HCT116 (cell line): ENCODE results near the gene DNM3. TPM values are rescaled to one million over a fixed set of nuclear protein-coding genes. Genes with fewer than 3 reads are reported as not detected.

Source experiments
- ATAC-seq: fragments of 200-7000 bp; cut with Tn5 transposase; 2 replicates; pipeline ENCODE4 v1.9.1; 2020; ENCODE audit warnings: mild to moderate bottlenecking, moderate library complexity
- BruUV-seq: library from RNA; stranded (reverse); fragments of 400-500 nt; replicated peaks from 2 replicates; lab custom pipeline; 2021; lab: Mats Ljungman, UMichigan
- CTCF ChIA-PET: fragments of 300-600 bp; sonication (Branson Sonifier 250); formaldehyde crosslinking; loops from one replicate; lab custom pipeline; 2021; ENCODE audit warnings: antibody characterized with exemption; lab: Charles Lee
- POLR2A ChIA-PET: fragments of 300-600, 350-600 bp; sonication (Branson Sonifier 250); formaldehyde crosslinking; loops from one replicate; lab custom pipeline; 2021; ENCODE audit warnings: antibody characterized with exemption; lab: Charles Lee
- RAD21 ChIA-PET, 2 experiments: fragments of 300-600 bp; sonication (Branson Sonifier 250); formaldehyde crosslinking; loops; one replicate each; lab custom pipeline; 2023; ENCODE audit warnings: low total read pairs in 2 of 2; ENCODE audit not compliant: uncharacterized antibody in 2 of 2, unreplicated experiment in 2 of 2, low non-redundant PET in 1 of 2; lab: Charles Lee
- DNase-seq: peaks from one replicate; pipeline ENCODE4 v3.0.0-alpha.2; 2010; ENCODE audit warnings: low read depth, low spot score
- H2AFZ ChIP-seq: fragments of 200-600 bp; shearing (Covaris generic), sonication (generic); 2 replicates; pipeline ENCODE4 v1.6.1; 2017; ENCODE audit warnings: low read depth, mixed run types, mixed read lengths, antibody characterized with exemption, low read length; ENCODE audit not compliant: poor library complexity, severe bottlenecking
- H3K27ac ChIP-seq: 2 replicates; pipeline ENCODE4 v1.5.1; 2012; ENCODE audit warnings: low read depth, low read length
- H3K27me3 ChIP-seq: fragments of 200-600 bp; sonication (generic); 2 replicates; pipeline ENCODE4 v1.6.1; 2016; ENCODE audit warnings: mixed run types, low read length, mixed read lengths; ENCODE audit not compliant: insufficient read depth
- H3K36me3 ChIP-seq, 2 experiments: fragments of 200-500 bp in 1 of 2; fragments of 200-600 bp in 1 of 2; sonication (Bioruptor generic) in 1 of 2; sonication (generic) in 1 of 2; 2 replicates each; pipeline versions ENCODE4 v1.5.1 to v1.6.1; 2014 to 2016; ENCODE audit warnings: low read length in 2 of 2, inconsistent platforms in 1 of 2, mixed read lengths in 1 of 2, mixed run types in 1 of 2; ENCODE audit not compliant: insufficient read depth in 2 of 2, control insufficient read depth in 1 of 2
- H3K4me1 ChIP-seq, 2 experiments: fragments of 200-600 bp in 1 of 2; sonication (generic) in 1 of 2; 2 replicates each; pipeline versions ENCODE4 v1.5.1 to v1.6.1; 2012 to 2017; ENCODE audit warnings: low read length in 2 of 2, inconsistent platforms in 1 of 2, mild to moderate bottlenecking in 1 of 2, mixed read lengths in 1 of 2, mixed run types in 1 of 2, moderate library complexity in 1 of 2; ENCODE audit not compliant: insufficient read depth in 2 of 2, control insufficient read depth in 1 of 2
- H3K4me2 ChIP-seq: fragments of 200-600 bp; sonication (generic); 2 replicates; pipeline ENCODE4 v1.6.1; 2017; ENCODE audit warnings: mixed run types, low read length, mixed read lengths
- H3K4me3 ChIP-seq, 2 experiments: fragments of 200-600 bp in 1 of 2; sonication (generic) in 1 of 2; replicated peaks in 1 of 2; 2 replicates each; pipeline ENCODE4 v1.5.1; 2011 to 2016; ENCODE audit warnings: low read length in 2 of 2, control low read depth in 1 of 2, low read depth in 1 of 2, mild to moderate bottlenecking in 1 of 2, mixed read lengths in 1 of 2, mixed run types in 1 of 2
- H3K79me2 ChIP-seq: fragments of 200-600 bp; sonication (generic); 2 replicates; pipeline ENCODE4 v1.6.1; 2017; ENCODE audit warnings: mild to moderate bottlenecking, mixed run types, low read length, moderate library complexity, mixed read lengths; ENCODE audit not compliant: insufficient read depth
- H3K9ac ChIP-seq: fragments of 200-600 bp; sonication (generic); 2 replicates; pipeline ENCODE4 v1.6.1; 2016; ENCODE audit warnings: low read length, mixed read lengths
- H3K9me2 ChIP-seq: fragments of 200-600 bp; sonication (generic), shearing (Covaris generic); 2 replicates; pipeline ENCODE4 v1.6.1; 2017; ENCODE audit warnings: mixed run types, mild to moderate bottlenecking, moderate library complexity; ENCODE audit not compliant: insufficient read depth
- H3K9me3 ChIP-seq, 2 experiments: fragments of 200-500 bp in 1 of 2; fragments of 200-600 bp in 1 of 2; sonication (Bioruptor generic) in 1 of 2; sonication (generic) in 1 of 2; 2 replicates each; pipeline ENCODE4 v1.6.1; 2014 to 2017; ENCODE audit warnings: low read length in 2 of 2, mixed read lengths in 2 of 2, inconsistent platforms in 1 of 2, low read depth in 1 of 2, mild to moderate bottlenecking in 1 of 2, mixed run types in 1 of 2, moderate library complexity in 1 of 2; ENCODE audit not compliant: control insufficient read depth in 1 of 2, insufficient read depth in 1 of 2
- H4K20me1 ChIP-seq: fragments of 200-600 bp; sonication (generic), shearing (Covaris generic); 2 replicates; pipeline ENCODE4 v1.6.1; 2017; ENCODE audit warnings: mixed run types, mild to moderate bottlenecking, moderate library complexity; ENCODE audit not compliant: insufficient read depth
- CBX3 ChIP-seq: IDR thresholded peaks from 2 replicates; pipeline ENCODE4 v1.6.1; 2012; ENCODE audit warnings: low read depth
- CEBPB ChIP-seq: IDR thresholded peaks from 2 replicates; pipeline ENCODE4 v1.6.1; 2012; ENCODE audit warnings: low read depth
- EGR1 ChIP-seq: IDR thresholded peaks from 2 replicates; pipeline ENCODE4 v1.6.1; 2012; ENCODE audit warnings: low read depth
- EZH2 ChIP-seq: fragments of 200-600 bp; sonication (generic); IDR thresholded peaks from 2 replicates; pipeline ENCODE4 v1.6.1; 2017; ENCODE audit warnings: antibody characterized with exemption, mixed run types
- FOSL1 ChIP-seq: IDR thresholded peaks from 2 replicates; pipeline ENCODE4 v1.6.1; 2012; ENCODE audit warnings: low read depth
- JUND ChIP-seq: IDR thresholded peaks from 2 replicates; pipeline ENCODE4 v1.6.1; 2012
- POLR2A ChIP-seq: IDR thresholded peaks from 2 replicates; pipeline ENCODE4 v1.7.0; 2011; ENCODE audit warnings: borderline replicate concordance; ENCODE audit not compliant: insufficient read depth, insufficient read length; ENCODE audit errors: extremely low read depth
- POLR2AphosphoS5 ChIP-seq: IDR thresholded peaks from 2 replicates; pipeline ENCODE4 v1.6.1; 2011; ENCODE audit warnings: mild to moderate bottlenecking, low read depth, low read length, moderate library complexity
- RAD21 ChIP-seq: IDR thresholded peaks from 2 replicates; pipeline ENCODE4 v1.6.1; 2012; ENCODE audit warnings: low read depth, mild to moderate bottlenecking
- SRF ChIP-seq: IDR thresholded peaks from 2 replicates; pipeline ENCODE4 v1.6.1; 2012; ENCODE audit warnings: low read depth
- TCF7L2 ChIP-seq: IDR thresholded peaks from 2 replicates; pipeline ENCODE4 v1.7.0; 2011; ENCODE audit warnings: borderline replicate concordance, inconsistent platforms; ENCODE audit not compliant: insufficient read depth, insufficient read length; ENCODE audit errors: extremely low read depth
- YY1 ChIP-seq: IDR thresholded peaks from 2 replicates; pipeline ENCODE4 v1.6.1; 2011; ENCODE audit warnings: low read length, low read depth, moderate library complexity, mild to moderate bottlenecking; ENCODE audit not compliant: insufficient replicate concordance; ENCODE audit errors: extremely low read depth
- ZFX ChIP-seq: fragments of 450-650 bp; IDR thresholded peaks from 2 replicates; pipeline ENCODE4 v1.6.1; 2017
- intact Hi-C: fragments of 100-400 bp; cut with micrococcal nuclease; formaldehyde crosslinking; loops from 2 replicates; pipeline ENCODE4 v1.10.0; 2022
- total RNA-seq: library from RNA; stranded (reverse); gene quantifications from one replicate; pipeline ENCODE4 v1.2.1, GENCODE V29; 2021; ENCODE audit not compliant: unreplicated experiment
- TF ChIP-seq, protein P1 (sequence below): IDR thresholded peaks from 2 replicates; pipeline ENCODE4 v1.6.1; 2012
- TF ChIP-seq, protein P2 (sequence below): IDR thresholded peaks from 2 replicates; pipeline ENCODE4 v1.6.1; 2012; ENCODE audit warnings: low read depth

The DNM3 gene
- total RNA-seq, 1 experiment from 2014 or later, result 3.1 TPM

DNA sequence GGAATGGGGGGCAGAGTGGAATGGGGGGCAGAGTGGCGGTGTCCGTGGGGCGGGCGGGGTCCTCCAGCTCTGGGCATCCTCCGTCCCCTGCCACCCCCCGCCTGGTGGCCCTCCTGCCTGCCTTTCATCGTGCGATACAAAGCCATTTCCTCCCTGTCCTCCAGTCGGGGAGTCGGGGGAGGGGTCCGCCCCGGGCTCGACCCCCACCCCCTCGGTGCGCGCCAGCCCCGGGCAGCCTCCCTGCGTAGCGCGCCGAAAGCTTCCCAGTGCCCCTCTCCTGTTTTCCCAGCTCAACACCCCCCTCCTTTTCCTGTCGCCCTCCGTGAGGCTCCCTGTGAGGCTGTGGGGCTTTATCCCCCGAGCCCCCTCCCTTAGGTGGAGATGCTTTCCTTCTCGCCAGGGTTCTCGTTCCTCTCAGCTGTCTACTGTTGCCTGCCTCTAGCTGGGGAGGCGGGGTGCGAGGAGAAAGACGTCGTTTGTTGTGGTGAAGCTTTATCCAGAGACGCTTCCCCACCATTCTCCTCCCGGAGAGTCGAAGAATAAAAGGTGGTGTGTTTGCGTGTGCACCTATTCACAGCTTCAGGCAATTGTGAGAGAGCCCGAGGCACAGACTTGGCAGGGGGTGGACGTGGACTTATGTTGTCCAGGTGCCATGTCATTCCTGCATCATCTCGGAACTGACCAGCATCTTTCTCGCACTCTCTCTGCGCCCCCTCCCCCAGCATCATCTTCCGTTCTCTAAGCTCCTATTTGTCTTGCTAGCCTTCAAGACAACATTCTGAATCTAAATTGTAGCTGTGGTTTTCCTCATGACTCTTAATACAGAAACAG, 848 bp downstream of the DNM3 start:
- RAD21 ChIA-PET, result interaction anchor here in 1 of 2 experiments (1.2 kb wide), 1 partner anchor 142 kb away, joined by 3 read pairs; no protein-coding TSS in a partner anchor
- no peak for TF ChIP-seq POLR2AphosphoS5
- TF ChIP-seq FOSL1, result no peak
- TF ChIP-seq JUND, result no peak
- TF ChIP-seq POLR2A, result no peak
- no peak for TF ChIP-seq SRF
- TF ChIP-seq RAD21, result no peak
- no peak for TF ChIP-seq TCF7L2
- TF ChIP-seq, all 23 proteins: peak for 0
- Histone ChIP-seq H3K4me1 (peaks cover 0 to 18% of the 10 kb centered on the region in 2 experiments; a peak in 2 of 4 replicates), H3K9ac (peak overlapping the region; percentile 46), H3K27me3 (0 out of 2 replicates have a peak, but pooled peaks cover 4% of the 10 kb centered on the region), H3K79me2 (no peaks in the 10 kb centered on the region), H3K4me3 (peak overlapping the region; percentile 58 to 61), H4K20me1 (no peaks in the 10 kb centered on the region), H2AFZ (no peak overlapping the region), H3K36me3 (no peaks in the 10 kb centered on the region), H3K4me2 (peak overlapping the region; percentile 84), H3K9me2 (no peaks in the 10 kb centered on the region), H3K9me3 (no peaks in the 10 kb centered on the region), H3K27ac (no peak overlapping the region; the same call in 1 of the 2 replicates)
- ATAC-seq (no peak), DNase-seq (no peak)
- ChIA-PET CTCF (interaction anchor here (1.0 to 1.2 kb wide), 2 partner anchors 41 to 140 kb away, joined by 3 to 5 read pairs; no protein-coding TSS in a partner anchor), POLR2A (interaction anchor here (1.1 kb wide), 1 partner anchor 11 kb away, joined by 3 read pairs; no protein-coding TSS in a partner anchor)
- no TSS peak for BruUV-seq
- intact Hi-C loops, result no loop called here

DNA sequence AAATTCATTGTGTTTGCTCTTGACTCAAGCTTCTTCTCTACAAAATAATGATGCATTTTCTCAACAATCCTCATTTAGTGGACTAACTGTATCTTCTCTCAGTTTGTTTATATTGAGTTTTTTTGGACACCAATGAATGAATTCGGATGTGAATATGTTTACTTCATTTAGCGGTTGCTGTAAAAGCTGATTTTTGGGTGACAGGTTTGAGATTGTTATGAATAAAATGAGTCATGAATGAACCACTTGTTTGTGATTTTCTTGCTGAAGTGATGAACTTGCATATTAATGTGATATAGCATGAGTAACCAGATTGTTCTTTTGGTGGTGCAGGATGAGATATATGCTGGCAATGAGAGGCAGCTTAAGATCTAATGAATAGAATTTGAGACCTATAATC, 3.1 kb downstream of the DNM3 start:
- Histone ChIP-seq H3K9ac (no peak overlapping the region), H2AFZ (no peak overlapping the region), H3K4me3 (no peak overlapping the region), H3K27ac (no peak overlapping the region), H3K27me3 (0 out of 2 replicates have a peak, but pooled peaks cover 4% of the 10 kb centered on the region), H3K36me3 (no peaks in the 10 kb centered on the region), H3K4me1 (peaks cover 0 to 18% of the 10 kb centered on the region in 2 experiments; a peak in 2 of 4 replicates), H3K4me2 (no peak overlapping the region), H3K79me2 (no peaks in the 10 kb centered on the region), H3K9me3 (no peaks in the 10 kb centered on the region), H3K9me2 (no peaks in the 10 kb centered on the region), H4K20me1 (no peaks in the 10 kb centered on the region)
- ChIA-PET RAD21 (no interaction called here), POLR2A (no interaction called here), CTCF (no interaction called here)
- intact Hi-C loops, result no loop called here
- ATAC-seq, result no peak
- BruUV-seq, result no TSS peak
- no peak for DNase-seq
- TF ChIP-seq CEBPB (no peak), YY1 (no peak), RAD21 (no peak), FOSL1 (no peak), EGR1 (no peak), ZFX (no peak), EZH2 (no peak), CBX3 (no peak), JUND (no peak)
- TF ChIP-seq, protein P1, sequence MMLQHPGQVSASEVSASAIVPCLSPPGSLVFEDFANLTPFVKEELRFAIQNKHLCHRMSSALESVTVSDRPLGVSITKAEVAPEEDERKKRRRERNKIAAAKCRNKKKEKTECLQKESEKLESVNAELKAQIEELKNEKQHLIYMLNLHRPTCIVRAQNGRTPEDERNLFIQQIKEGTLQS, result no peak
- TF ChIP-seq, protein P2, sequence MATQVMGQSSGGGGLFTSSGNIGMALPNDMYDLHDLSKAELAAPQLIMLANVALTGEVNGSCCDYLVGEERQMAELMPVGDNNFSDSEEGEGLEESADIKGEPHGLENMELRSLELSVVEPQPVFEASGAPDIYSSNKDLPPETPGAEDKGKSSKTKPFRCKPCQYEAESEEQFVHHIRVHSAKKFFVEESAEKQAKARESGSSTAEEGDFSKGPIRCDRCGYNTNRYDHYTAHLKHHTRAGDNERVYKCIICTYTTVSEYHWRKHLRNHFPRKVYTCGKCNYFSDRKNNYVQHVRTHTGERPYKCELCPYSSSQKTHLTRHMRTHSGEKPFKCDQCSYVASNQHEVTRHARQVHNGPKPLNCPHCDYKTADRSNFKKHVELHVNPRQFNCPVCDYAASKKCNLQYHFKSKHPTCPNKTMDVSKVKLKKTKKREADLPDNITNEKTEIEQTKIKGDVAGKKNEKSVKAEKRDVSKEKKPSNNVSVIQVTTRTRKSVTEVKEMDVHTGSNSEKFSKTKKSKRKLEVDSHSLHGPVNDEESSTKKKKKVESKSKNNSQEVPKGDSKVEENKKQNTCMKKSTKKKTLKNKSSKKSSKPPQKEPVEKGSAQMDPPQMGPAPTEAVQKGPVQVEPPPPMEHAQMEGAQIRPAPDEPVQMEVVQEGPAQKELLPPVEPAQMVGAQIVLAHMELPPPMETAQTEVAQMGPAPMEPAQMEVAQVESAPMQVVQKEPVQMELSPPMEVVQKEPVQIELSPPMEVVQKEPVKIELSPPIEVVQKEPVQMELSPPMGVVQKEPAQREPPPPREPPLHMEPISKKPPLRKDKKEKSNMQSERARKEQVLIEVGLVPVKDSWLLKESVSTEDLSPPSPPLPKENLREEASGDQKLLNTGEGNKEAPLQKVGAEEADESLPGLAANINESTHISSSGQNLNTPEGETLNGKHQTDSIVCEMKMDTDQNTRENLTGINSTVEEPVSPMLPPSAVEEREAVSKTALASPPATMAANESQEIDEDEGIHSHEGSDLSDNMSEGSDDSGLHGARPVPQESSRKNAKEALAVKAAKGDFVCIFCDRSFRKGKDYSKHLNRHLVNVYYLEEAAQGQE, result no peak
